Right renal pelvis (tissue), 4 donors: ENCODE data around the gene JARID2. TPM values are rescaled to one million over a fixed set of nuclear protein-coding genes. Genes with fewer than 3 reads are reported as not detected.

Experiments
- DNase-seq, 4 donors: peaks; one replicate each; pipeline ENCODE4 v3.0.0-alpha.2; 2013; ENCODE audit warnings: low read depth in 4 of 4, low spot score in 3 of 4, missing footprints in 1 of 4
- polyA plus RNA-seq, 4 donors: library from polyadenylated mRNA; unstranded; fragments of 120-200 nt; gene quantifications; one replicate each; pipeline ENCODE4 v1.2.1, GENCODE V29; 2013; ENCODE audit not compliant: insufficient read length in 4 of 4

JARID2 gene
- polyA plus RNA-seq, result 10 to 100 TPM; 27.6 to 30.5 (median 28.6) TPM

GRCh38 chr6:15245361-15246216, at the start of gene JARID2:
Gene JARID2, plus strand, starts transcription at chr6:15246069. Its CDS starts 471 bp downstream, at chr6:15246540.
- peak; percentile 95 to 98 (median 96) for DNase-seq

- no peak for DNase-seq
These were observed 45.8 kb upstream of the JARID2 start for GRCh38 chr6:15200087-15200486.

- no peak for DNase-seq
These were observed 40.5 kb upstream of the JARID2 start for GRCh38 chr6:15205321-15205720.

GRCh38 chr6:15206887-15207286, 39.0 kb upstream of the JARID2 start:
- DNase-seq, result no peak

GRCh38 chr6:15207923-15208322, 37.9 kb upstream of the JARID2 start:
- DNase-seq, result no peak

- DNase-seq, result no peak
These were observed 31.9 kb upstream of the JARID2 start for GRCh38 chr6:15213838-15214400.

- DNase-seq, result no peak
These were observed 27.5 kb upstream of the JARID2 start for GRCh38 chr6:15218401-15218800.

- no peak for DNase-seq
These were observed 25.8 kb upstream of the JARID2 start for GRCh38 chr6:15220062-15220461.

GRCh38 chr6:15227827-15228318, 18.0 kb upstream of the JARID2 start:
- DNase-seq, result no peak

- no peak for DNase-seq
These were observed 15.0 kb upstream of the JARID2 start for GRCh38 chr6:15230827-15231226.

- DNase-seq, result no peak
These were observed 12.9 kb upstream of the JARID2 start for GRCh38 chr6:15232836-15233510.

- DNase-seq, result no peak
These were observed 11.7 kb upstream of the JARID2 start for GRCh38 chr6:15234068-15234758.

- no peak for DNase-seq
These were observed 6.1 kb upstream of the JARID2 start for GRCh38 chr6:15239616-15240364.

GRCh38 chr6:15242503-15242902, 3.4 kb upstream of the JARID2 start:
- no peak for DNase-seq

- no peak for DNase-seq
These were observed 2.8 kb upstream of the JARID2 start for GRCh38 chr6:15242937-15243614.

- no peak for DNase-seq
These were observed 1.8 kb upstream of the JARID2 start for GRCh38 chr6:15243910-15244619.

- no peak for DNase-seq
These were observed 1.1 kb upstream of the JARID2 start for GRCh38 chr6:15244620-15245360.

- DNase-seq, result no peak
These were observed 372 bp downstream of the JARID2 start for GRCh38 chr6:15246217-15246665.
